Stimulated activated naive CD4-positive, alpha-beta T cell (primary cell): ENCODE results near the gene AGR3.

Experiments
- DNase-seq, 6 experiments: peaks; one replicate each; lab custom pipeline; 2025; lab: John Stamatoyannopoulos, UW

Gene AGR3

GRCh38 chr7:16881844-16882243, at the start of gene AGR3:
TSS of gene AGR3 (minus strand) at chr7:16881983. CDS start at chr7:16878618, 3,365 bp downstream.
- no peak for DNase-seq

DNA sequence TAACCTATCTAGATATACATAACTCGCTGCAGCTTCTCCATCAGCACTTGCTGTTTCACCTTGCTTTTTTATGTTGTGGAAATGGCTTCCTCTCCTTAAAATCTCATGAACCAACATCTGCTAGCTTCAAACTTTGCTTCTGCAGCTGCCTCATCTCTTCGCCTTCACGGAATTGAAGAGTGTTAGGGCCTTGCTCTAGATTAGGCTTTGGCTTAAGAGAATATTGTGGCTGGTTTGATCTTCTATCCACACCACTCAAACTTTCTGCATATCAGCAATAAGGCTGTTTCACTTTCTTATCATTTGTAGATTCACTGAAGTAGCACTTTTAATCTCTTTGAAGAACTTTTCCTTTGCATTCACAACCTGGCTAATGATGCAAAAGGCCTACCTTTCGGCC, 49.2 kb upstream of the AGR3 start:
- DNase-seq: no peak

GRCh38 chr7:16929146-16929762, 47.5 kb upstream of the AGR3 start:
- DNase-seq: no peak

GRCh38 chr7:16926861-16927260, 45.1 kb upstream of the AGR3 start:
- DNase-seq: no peak

GRCh38 chr7:16926283-16926682, 44.5 kb upstream of the AGR3 start:
- peak in 1 of 6 experiments; percentile 4 for DNase-seq

- DNase-seq: no peak
Observed at GRCh38 chr7:16925609-16926008, 43.8 kb upstream of the AGR3 start.

DNA sequence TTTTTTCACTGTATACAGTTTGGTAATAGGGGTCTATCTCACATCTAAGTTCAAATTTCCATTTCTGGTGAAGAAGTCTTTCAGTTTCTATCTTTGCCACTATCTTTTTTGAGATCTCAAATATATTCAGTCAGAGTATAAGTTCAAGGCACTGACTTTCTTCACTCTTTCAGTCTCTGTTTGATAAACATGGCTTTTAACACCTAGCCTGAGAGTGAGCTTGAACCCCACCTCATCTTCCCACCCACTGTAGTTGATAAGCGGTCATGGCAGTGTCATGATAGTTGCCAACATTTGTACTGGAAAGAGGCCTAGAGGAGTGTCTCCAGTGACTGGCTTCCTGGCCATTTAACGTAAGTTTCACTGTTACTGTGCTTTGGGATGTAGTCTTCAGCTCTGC, 41.2 kb upstream of the AGR3 start:
- DNase-seq: no peak

DNA sequence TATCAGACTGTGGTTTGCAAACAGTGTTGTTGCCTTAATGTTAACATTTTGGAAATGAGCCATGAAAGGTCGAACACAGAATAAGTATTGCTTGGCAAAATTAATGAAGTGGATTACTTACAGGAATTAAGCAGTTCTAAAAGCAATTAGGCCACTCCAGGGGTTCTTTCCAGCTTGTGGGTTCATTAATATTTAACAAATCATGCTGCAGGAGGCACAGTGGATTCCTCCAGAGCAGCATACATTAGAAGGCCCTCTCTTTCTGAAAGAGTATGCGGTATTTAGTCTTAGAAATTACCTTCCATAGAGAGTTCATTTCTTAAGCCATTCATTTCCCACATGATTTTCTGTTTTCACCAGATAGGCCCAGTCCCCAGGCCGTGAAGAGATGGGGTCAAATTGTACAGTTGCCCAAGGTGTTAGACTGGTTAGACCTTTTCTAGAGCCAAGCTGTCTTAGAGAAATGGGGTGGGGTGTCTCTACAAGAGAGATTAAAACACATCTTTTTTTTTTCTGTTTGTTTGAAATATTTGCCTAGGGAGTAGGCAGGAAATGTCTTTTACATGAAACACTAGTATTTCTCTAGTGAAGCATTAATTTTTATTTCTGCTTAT, 40.0 kb upstream of the AGR3 start:
- peak in 1 of 6 experiments; percentile 1 for DNase-seq

DNA sequence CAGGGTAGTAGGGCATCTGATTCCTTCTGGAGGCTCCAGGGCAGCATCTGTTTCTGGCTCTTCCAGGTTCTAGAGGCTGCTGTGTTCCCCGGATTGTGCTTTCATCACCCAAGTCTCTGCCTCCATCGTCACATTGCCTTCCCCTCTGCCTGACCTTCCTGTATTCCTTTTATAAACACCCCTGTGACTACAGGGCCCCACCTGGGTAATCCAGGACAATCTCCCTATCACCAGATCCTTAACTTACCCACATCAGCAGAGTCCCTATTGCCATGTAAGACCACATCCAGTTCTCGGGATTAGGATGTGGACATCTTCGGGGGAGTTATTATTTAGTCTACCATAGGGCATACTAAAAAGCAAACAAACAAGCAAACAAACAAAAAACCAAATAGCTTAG, 39.4 kb upstream of the AGR3 start:
- DNase-seq: no peak

DNA sequence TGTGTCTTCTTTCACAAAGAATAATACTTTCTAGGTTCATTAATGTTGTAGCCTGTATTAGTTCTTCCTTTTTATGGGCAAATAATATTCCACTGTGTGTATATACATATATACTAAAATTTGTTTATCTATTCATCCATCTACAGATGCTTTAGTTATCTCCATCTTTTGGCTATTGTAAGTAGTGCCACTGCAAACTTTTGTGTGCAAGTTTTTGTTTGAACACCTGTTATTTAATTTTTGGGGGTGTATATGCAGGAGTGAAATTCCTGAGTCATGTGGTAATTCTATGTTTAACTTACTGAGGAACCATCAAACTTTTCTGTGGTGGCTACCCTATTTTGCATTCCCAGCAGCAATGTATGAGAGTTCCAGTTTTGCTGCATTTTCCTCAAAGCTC, 37.7 kb upstream of the AGR3 start:
- DNase-seq: no peak

DNA sequence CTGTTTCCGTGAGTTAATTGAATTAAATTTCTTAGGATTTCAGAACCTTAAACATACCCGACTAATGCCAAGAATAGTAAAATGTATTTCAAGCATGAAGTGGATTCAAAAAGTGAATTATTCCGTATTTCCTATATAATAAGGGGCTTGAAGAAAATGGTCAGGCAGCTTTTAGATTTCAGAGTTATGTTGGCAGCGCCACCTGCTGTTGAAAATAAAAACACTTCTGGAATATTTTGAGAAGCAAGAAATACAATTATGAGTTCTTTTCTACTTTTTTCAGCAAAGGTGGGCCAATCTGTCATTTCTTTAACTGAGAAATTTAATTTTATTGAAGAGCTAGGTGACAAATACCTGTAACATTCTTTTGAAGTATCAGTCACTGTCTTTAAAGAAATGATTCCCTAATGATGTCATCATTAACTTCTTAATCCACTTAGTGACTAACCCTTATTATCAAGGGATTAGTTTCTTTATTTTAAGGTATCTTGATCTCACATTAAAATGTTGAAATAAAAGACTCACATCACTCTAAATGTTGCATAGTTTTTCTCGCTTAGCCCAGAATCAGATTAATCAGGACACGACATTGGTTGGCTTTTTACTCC, 36.6 kb upstream of the AGR3 start:
- DNase-seq: peak in 1 of 6 experiments; percentile 34

GRCh38 chr7:16916738-16917137, 35.0 kb upstream of the AGR3 start:
- DNase-seq: no peak

DNA sequence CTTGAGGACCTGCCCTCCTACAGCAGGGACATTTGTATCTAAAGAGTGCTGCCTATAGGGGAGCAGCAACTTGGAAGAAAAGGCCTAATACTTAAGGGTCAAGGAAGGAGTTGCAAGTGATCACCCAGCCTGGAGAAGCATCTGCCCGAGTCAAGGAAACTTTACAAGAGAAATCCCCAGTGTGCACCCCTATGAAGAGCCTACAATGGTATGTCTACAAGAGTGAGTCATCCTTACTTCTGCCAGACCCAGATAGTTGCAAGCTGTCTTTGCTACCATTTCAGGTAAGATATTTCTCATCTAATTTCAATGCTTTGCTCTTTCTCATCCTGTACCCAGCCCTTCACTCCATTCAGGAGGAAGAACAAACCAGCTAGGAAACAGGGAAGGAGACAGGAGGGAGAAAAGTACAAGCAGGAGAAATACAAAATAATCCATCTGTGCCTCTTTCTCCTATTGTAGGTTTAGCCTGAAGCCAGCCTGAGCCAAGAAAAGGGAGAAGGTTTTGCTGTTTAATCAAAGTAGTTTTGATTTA, 34.4 kb upstream of the AGR3 start:
- no peak for DNase-seq

DNA sequence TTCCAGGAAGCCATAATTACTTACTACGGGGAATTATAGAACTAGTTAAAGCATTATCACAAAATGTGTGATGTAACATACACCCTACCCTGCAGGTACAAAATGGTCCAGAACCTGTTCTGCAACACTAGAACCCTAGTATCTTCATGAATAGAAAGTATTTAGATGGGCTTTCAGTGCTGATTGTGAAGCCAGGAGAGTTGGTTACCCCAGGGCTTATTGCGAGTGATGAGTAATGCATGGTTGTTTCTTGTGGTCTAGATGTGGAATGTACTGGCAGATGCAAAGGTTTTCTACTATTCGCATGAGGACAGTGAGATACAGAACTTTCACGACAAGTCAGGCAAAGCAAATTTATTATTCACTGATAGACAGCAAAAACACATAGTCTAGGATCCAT, 33.6 kb upstream of the AGR3 start:
- DNase-seq: no peak

DNA sequence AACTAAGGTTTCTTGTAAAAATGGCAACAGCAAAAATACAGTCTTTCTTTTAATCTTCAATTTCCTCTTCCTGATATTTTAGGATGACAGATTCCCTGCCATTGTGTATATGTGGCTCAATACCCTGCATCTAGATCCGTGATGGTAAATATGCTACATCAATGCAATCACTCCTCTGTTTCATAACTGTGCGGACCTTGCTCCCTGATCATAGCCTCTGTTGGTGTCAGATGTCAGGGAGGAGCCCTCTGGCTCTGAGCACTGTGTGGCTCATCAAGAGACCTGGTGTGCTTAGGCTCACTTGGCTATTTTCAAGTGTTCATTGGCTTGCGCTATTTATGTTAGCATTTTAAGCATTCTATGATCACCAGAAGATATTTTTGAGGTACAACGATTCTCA, 33.0 kb upstream of the AGR3 start:
- no peak for DNase-seq

DNA sequence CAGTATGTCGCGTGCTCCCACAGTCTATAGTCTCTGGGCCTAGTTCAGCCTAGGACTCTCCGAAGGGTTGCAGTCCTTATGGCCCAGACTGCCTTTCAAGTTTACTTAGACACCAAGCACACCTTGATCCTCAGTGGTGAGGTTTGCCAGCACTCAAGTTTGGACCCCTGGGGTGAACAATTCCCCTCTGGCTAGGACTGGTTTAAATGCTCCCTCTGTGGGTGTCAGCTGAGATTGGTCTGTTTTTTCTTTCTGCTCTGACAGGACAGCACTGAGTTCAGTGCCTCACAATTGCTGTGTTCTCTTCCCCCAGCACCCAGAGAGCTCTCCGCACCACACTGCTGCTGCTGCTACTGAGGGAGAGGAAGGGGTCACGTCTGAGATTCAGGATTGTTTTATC, 31.9 kb upstream of the AGR3 start:
- no peak for DNase-seq

- no peak for DNase-seq
Observed at GRCh38 chr7:16912540-16912939, 30.8 kb upstream of the AGR3 start.

- no peak for DNase-seq
Observed at GRCh38 chr7:16908561-16908960, 26.8 kb upstream of the AGR3 start.

DNA sequence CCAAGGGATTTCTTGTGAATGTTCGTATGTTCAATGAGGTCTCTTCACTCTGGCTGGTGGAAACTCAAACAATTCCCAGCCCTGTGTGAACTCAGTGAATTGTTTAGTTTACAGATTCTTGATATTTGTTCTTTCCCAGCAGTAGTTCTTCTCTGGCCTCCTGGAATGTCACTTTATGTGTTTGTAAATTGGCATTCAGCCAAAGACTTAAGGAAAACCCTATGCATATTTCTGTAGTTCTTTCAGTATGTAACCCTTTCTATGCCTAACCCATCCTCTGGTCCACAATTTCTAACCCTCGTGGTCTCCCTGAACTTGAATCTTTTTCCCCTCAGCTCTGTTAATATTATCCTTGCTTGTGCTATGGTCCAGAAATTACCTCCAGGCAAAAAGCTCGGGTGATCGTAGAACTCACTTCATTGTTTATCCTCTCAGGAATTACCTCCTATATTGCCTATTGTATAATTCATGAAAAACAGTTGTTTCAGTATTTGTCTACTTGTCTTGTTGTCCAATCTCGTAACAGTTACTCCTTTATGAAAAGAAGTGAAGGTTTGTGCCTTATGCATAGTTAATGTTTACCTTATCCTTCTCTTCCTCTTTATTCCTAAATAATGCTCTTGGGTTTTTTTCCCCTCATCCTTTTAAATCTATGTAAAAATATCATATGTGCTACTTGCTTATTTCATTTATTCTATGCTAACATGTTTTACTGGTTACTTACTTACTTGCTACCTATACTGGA, 23.7 kb upstream of the AGR3 start:
- DNase-seq: no peak

GRCh38 chr7:16904076-16904475, 22.3 kb upstream of the AGR3 start:
- DNase-seq: no peak

GRCh38 chr7:16900209-16900768, 18.5 kb upstream of the AGR3 start:
- no peak for DNase-seq

GRCh38 chr7:16891874-16892643, 10.3 kb upstream of the AGR3 start:
- no peak for DNase-seq
